DMS114 treated with DMSO at 0.1 percent for 48 hours (cell line): ENCODE results near the gene MRTFB.

Experiments
- DNase-seq: peaks from one replicate; lab custom pipeline; 2025; ENCODE audit not compliant: unreplicated experiment; lab: John Stamatoyannopoulos, UW

Gene MRTFB

DNA sequence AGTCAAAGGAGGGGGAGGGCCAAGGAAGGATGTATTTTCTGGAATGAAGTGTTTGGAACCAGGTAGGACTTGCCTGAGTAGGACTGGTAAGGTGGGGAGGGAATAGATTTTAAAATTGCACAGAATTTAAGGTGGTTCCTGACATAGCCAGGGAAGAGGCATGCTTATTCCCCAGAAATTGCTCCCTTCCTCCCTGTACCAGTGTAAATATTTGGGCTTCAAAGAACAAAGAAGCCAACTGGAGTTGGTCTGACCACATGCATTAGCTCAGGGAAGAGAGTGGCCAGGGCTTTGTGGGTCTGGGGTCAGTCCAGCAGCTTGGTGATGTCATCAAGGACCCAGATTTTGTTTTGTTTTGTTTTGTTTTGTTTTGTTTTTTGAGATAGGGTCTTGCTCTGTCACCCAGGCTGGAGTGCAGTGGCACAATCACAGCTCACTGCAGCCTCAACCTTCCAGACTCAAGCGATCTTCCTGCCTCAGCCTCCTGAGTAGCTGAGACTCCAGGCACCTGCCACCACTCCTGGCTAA, 9.3 kb upstream of the MRTFB start:
- DNase-seq, result no peak

DNA sequence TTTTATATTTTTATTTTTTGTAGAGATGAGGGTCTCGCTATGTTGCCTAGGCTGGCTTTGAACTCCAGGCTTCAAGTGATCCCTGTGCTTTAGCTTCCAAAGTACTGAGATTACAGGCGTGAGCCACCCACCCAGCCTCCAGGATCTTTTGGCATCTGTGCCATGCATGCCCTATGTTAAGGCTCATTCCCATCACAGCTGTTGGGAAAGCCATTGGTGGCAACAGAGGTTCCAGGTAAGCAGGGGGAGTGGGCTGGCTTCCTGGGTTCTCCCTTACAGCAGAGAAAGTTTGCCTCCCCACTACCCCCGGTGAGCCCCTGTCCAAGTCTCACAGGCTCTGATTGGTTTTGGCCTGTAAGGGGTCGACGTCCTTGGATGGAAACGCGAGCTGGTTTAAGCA, 8.9 kb upstream of the MRTFB start:
- DNase-seq, result no peak

GRCh38 chr16:14063618-14064581, 7.2 kb upstream of the MRTFB start:
- no peak for DNase-seq

DNA sequence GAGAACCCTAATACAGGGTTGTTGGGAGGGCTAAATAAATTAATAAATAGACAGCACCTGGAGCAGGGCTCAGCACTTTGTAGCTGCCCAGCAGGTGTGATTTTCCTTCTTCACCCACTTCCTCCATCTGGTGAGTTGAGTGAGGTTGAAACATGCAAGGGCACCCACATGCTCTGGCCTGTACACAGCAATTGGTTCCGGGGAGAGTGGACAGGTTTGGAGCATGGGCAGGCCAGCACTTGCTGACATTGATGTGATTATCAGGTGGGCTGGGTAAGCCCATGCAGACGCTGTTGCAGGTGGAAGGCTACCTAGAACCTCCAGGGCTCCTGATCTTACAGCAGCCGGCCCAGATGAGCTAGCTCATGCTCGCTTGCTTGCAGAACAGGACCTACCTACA, 1.3 kb upstream of the MRTFB start:
- DNase-seq, result no peak

DNA sequence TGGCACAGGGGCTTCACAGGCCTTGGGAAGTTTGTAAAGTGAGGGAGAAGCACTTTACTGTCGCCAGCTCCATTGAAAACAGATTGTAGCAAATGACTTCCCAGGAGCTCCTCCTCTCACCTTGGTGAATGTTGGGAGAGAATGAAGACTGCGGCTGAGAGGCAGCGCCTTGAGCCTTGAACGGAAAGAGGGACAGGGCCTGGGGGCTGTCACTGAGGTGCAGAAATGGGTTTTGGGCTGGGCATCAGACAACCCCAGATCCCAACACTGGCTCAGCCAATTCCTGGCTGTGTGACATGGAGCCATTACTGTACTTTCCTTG, 603 bp upstream of the MRTFB start:
- DNase-seq, result no peak

DNA sequence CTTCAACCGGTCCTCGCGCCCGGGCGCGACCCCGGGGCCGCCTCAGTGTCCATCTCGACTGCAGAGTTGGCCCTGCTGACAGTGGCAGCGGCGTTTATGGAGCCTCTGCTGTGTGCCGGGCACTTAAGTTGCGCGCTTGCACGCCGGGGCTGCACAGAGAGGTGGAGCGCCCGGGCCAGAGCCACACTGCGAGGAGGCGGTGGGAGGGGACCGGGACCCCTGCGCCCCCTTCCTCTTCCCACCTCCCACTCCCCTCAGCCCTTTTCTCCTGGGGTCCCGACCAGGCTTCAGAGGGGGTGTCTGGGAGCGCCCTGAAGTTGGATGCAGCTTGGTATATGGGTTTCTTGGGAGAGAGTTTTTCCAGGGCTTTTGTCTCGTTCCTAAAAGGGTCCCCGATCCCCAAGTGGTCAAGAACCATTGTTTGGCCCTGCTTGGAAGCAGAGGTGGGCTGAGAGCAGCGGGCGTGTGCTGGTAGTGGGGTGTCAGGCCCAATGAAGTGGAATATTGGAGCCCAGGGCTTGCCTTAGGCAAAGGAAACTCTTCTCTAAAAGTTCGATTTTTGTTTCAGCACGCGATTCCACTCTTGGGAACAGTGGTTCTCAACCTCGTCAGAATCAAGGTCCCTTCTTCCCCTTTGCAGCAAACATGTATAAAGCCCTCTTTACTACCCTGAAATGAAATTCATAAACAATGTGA, 605 bp downstream of the MRTFB start:
- DNase-seq, result no peak

- no peak for DNase-seq
Measured at GRCh38 chr16:14072360-14072759, 1.2 kb downstream of the MRTFB start.

- DNase-seq, result no peak
Measured at GRCh38 chr16:14074544-14074943, 3.4 kb downstream of the MRTFB start.

- no peak for DNase-seq
Measured at GRCh38 chr16:14077918-14078317, 6.8 kb downstream of the MRTFB start.

DNA sequence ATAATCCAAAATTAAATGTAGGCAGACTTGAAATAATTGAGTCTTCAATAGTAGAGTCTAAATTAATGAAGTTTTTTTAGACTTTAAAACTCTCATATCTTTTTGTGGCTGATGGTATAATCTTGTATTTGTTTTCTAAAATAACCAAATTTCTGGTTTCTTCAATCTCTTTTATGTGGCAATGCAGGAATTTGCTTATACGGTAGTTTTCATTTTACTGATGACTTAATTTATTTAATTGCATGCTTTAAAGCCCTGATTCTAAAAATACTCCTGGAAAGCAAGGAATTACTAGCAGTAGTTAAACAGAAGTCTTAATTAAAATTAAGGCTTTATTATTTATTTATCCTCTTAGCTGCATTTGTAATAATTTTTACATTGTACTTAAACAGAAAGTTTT, 15.4 kb downstream of the MRTFB start:
- no peak for DNase-seq

DNA sequence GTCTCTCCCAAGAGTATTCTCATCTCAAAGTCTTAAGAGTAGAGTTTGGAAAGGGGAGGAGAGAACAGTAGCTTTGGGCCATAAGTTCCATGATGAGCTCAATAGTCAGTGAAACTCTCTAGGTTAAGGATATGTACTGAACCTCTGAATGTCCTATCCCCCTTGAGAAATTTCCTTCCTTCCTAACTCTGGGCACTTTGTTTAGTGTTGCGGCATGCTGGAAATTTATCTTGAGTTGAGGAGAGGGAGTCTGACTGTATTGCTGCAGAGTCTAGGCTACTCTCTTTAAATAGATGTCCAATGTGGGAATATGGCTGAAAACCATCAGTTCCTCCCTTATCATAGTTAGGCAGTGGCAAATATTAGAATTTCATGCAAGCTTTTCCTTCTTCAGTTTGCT, 16.1 kb downstream of the MRTFB start:
- DNase-seq, result no peak

GRCh38 chr16:14087590-14088154, 16.6 kb downstream of the MRTFB start:
- DNase-seq, result no peak

GRCh38 chr16:14088155-14088753, 17.1 kb downstream of the MRTFB start:
- no peak for DNase-seq

DNA sequence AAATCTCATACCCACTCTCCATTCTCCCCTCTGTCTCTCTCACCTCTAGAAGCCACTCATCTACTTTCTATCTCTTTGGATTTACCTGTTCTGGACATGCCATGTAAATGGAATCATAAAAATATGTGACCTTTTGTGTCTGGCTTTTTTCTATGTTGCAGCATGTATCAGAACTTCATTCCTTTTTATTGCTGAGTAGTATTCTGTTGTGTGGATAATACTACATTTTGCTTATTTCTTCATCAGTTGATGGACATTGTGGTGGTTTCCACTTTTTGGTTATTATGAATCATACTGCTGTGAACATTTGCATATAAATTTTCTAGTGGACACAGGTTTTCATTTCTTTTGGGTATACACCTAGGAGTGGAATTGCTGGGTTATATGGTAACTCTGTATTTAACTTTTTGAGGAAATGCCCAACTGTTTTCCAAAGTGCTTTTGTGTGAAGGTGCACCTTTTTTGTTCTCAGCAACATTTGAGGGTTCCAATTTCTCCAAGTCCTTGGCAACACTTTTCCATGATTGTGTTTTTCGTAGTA, 18.2 kb downstream of the MRTFB start:
- DNase-seq, result no peak

- DNase-seq, result no peak
Measured at GRCh38 chr16:14092561-14092960, 21.4 kb downstream of the MRTFB start.

DNA sequence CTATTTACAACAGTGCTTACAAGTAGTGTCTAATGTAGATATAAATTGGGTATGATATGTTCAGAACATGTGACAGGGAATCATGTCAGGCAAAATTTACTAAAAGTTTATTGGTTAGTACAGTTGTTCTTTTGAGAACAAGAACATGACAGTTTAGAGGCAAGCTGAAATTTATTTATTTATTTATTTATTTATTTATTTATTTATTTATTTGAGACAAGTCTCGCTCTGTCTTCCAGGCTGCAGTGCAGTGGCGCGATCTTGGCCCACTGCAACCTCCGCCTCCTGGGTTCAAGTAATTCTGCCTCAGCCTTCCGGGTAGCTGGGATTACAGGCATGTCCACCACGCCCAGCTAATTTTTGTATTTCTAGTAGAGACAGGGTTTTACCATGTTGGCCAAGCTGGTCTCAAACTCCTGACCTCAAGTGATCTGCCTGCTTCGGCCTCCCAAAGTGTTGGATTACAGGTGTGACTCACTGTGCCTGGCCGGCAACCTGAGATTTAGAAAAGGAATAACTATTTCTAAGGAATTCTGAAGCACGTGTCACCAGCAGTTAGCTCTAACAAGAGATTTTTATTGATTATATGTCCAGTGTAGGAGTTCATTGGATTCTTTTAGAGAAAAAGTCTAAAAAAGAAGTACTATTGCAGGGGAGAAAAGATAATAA, 24.9 kb downstream of the MRTFB start:
- DNase-seq, result no peak

DNA sequence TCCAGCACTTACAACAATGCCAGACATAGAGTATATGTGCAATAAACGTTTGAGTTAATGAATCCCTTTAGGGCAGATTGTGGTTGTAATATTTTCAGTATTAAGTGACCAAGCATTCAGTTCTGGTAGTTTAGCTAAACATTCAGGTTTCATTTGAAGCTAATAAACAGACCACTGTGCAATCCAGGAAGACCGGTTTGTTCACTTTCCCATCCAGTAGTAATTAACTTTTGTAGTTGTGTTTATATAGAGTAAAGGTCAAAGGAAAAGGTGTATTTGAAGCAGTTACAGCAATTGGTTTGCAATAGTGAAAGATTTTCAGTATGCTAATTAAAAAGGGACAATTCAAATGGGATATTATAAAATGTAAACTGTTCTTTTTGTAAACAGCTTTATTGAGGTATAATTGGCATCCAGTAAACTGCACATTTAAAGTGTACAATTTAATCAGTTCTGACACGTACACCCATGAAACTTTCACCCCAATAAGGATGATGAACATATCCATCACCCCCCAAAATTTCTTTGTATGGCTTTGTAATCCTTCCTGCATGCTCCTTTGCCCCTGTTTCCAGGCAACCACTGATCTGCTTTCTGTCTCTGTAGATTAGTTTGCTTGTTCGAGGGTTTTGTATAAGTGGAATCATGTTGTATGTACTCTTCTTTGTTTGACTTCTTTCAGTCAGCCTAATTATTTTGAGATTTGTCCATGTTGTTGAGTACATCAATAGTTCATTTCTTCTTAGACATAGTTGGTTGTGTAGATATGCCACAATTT, 26.3 kb downstream of the MRTFB start:
- no peak for DNase-seq

- DNase-seq, result no peak
Measured at GRCh38 chr16:14098081-14098480, 27.0 kb downstream of the MRTFB start.

- no peak for DNase-seq
Measured at GRCh38 chr16:14100825-14101224, 29.7 kb downstream of the MRTFB start.

DNA sequence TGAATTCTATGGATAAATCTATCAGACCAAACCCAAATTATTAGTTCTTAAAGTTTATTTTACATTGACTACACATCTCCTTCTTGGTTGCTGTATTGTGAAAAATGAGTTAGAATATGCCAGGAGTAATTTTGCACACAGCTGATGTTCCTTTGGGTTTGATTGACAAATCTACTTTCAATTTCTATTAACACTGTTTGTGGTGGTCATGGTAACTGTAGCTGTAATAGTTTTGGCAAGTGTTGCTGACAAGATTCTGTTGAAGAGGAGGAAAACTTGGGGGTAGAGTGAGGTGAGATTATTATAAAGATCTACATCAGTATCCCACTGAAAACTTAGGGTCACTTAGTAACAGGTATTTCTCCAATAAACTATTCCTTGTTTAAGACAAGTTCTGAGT, 30.3 kb downstream of the MRTFB start:
- DNase-seq, result no peak
